ENCODE measurements around the gene RACGAP1. TPM values are rescaled to one million over a fixed set of nuclear protein-coding genes. Genes with fewer than 3 reads are reported as not detected.

The RACGAP1 gene
- total and polyA plus RNA-seq, 8 donors, result 20.7 to 79.4 (median 43.4) TPM

DNA sequence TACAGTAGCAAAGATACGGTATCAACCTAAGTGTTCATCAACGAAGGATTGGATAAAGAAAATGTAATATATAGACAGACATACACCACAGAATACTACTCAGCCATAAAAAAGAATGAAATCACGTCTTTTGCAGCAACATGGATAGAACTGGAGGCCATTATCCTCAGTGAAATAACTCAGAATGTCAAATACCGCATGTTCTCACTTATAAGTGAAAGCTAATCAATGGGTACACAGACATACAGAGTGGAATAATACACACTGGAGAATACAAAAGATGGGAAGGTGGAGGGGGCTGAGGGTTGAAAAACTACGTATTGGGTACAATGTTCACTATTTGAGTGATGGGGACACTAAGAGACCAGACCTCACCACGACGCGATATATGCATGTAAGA lies 1.1 kb downstream of the RACGAP1 start:
- no peak for DNase-seq
- Histone ChIP-seq H3K4me1 (peaks cover 6 to 22% of the 10 kb centered on the region in 2 donors), H3K4me3 (peak overlapping the region in 1 of 2 donors; percentile 77), H3K9me3 (no peaks in the 10 kb centered on the region), H3K36me3 (no peaks in the 10 kb centered on the region), H3K27ac (no peak overlapping the region), H3K27me3 (no peaks in the 10 kb centered on the region)
- ATAC-seq, result no peak
- TF ChIP-seq, protein P1, sequence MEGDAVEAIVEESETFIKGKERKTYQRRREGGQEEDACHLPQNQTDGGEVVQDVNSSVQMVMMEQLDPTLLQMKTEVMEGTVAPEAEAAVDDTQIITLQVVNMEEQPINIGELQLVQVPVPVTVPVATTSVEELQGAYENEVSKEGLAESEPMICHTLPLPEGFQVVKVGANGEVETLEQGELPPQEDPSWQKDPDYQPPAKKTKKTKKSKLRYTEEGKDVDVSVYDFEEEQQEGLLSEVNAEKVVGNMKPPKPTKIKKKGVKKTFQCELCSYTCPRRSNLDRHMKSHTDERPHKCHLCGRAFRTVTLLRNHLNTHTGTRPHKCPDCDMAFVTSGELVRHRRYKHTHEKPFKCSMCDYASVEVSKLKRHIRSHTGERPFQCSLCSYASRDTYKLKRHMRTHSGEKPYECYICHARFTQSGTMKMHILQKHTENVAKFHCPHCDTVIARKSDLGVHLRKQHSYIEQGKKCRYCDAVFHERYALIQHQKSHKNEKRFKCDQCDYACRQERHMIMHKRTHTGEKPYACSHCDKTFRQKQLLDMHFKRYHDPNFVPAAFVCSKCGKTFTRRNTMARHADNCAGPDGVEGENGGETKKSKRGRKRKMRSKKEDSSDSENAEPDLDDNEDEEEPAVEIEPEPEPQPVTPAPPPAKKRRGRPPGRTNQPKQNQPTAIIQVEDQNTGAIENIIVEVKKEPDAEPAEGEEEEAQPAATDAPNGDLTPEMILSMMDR (IDR thresholded peaks at IDR 0.05), result no peak
- intact Hi-C loops (cut with DNase I), result no loop called here

DNA sequence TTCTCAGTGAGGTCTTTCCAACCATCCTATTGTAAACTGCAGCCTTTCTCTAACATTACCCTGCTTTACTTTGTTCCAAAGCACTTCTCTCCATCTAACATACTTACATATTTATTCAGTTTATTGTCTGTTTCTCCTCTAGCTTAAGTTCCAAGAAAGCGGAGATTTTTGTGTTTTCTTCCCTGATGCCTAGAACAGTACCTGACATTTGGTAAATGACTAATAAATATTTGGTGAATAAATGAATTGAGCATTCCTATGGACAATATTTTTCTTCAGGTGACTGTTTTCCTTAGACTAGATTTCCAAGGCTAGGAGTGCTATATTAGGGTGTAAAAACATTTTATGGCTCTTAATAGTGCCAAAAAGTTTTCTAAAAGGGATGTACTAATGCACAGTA lies 2.4 kb downstream of the RACGAP1 start:
- H3K4me3 ChIP-seq, result no peak overlapping the region
- H3K9me3 ChIP-seq, result no peaks in the 10 kb centered on the region
- TF ChIP-seq, protein P1 (IDR thresholded peaks at IDR 0.05), result no peak
- DNase-seq, result no peak
- H3K27me3 ChIP-seq, result no peaks in the 10 kb centered on the region
- no peaks in the 10 kb centered on the region for H3K36me3 ChIP-seq
- H3K27ac ChIP-seq, result no peak overlapping the region
- H3K4me1 ChIP-seq, result peaks cover 6 to 25% of the 10 kb centered on the region in 2 donors
- intact Hi-C loops (cut with DNase I), result no loop called here
- no peak for ATAC-seq

DNA sequence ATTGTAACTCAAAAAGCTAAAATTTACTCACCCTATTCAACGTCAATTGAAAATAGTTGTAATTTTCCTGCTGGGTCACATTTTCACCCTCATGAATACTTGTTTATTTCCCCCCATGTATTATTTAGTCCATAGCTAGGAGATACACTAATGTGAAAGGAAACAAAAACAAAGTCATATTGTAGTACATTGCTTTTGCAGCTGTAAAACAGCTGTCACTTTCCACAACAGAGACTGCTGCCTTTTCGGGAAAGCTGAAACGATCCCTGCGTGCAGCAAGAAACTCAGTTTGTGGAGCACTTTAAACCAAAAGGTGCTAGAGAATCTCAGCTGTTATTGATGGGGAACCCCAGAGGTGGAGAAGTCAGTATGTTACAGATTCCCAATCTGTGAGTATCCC lies 4.3 kb downstream of the RACGAP1 start:
- Histone ChIP-seq H3K36me3 (no peaks in the 10 kb centered on the region), H3K4me1 (peaks cover 6 to 40% of the 10 kb centered on the region in 2 donors), H3K27me3 (no peaks in the 10 kb centered on the region), H3K9me3 (no peaks in the 10 kb centered on the region), H3K27ac (no peak overlapping the region), H3K4me3 (no peak overlapping the region)
- intact Hi-C loops (cut with DNase I), result no loop called here
- DNase-seq, result peak in 2 of 4 donors; percentile 75 to 88
- TF ChIP-seq, protein P1 (IDR thresholded peaks at IDR 0.05), result no peak
- no peak for ATAC-seq

DNA sequence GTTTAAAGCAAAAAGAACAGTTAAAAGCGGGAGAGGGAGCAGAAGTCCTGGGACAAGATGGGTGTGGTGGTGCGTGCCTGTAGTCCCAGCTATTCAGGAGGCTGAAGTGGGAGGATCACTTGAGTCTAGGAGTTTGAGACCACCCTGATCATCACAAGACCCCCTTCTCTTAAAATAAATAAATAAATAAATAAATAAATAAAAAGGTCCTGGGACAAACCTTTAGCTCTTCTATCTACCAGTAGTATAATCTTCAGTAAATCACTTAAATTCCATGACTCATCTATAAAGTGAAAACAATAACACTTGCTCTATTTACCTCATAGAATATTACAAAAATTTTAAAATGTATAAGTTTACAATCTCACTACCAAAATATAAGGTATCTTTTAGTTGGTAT lies 5.8 kb downstream of the RACGAP1 start:
- Histone ChIP-seq H3K36me3 (peaks cover 0 to 3% of the 10 kb centered on the region in 2 donors), H3K9me3 (no peaks in the 10 kb centered on the region), H3K4me1 (peaks cover 5 to 31% of the 10 kb centered on the region in 2 donors), H3K27ac (no peak overlapping the region), H3K27me3 (no peaks in the 10 kb centered on the region), H3K4me3 (no peak overlapping the region)
- ATAC-seq, result no peak
- intact Hi-C loops (cut with DNase I), result no loop called here
- DNase-seq, result no peak
- TF ChIP-seq, protein P1 (IDR thresholded peaks at IDR 0.05), result no peak

DNA sequence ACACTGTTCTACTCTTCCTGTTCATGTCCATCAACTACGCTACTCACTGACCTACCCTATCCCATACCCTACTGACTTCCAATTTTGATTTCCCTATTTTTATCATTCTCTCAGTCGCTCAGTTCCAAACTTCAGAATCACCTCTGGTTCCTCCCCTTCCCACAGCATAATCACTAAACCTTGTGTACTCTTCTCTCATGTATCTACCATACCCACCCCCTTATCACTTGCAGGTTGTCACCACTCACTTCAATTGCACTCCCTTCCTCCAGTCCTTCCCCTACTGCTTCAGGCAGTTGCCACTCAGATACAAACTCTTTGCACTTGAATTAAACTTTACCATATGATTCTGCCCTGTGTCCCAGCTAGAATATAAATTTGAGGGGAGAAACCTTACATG lies 6.3 kb downstream of the RACGAP1 start:
- Histone ChIP-seq H3K27me3 (no peaks in the 10 kb centered on the region), H3K4me1 (peaks cover 0 to 25% of the 10 kb centered on the region in 2 donors), H3K27ac (no peak overlapping the region), H3K9me3 (no peaks in the 10 kb centered on the region), H3K4me3 (no peak overlapping the region), H3K36me3 (peaks cover 0 to 6% of the 10 kb centered on the region in 2 donors)
- TF ChIP-seq, protein P1 (IDR thresholded peaks at IDR 0.05), result no peak
- ATAC-seq (no peak), DNase-seq (no peak)
- intact Hi-C loops (cut with DNase I), result no loop called here

All from left lung (tissue), 10 donors.